Measurements from ENCODE around the gene YAF2. TPM values are rescaled to one million over a fixed set of nuclear protein-coding genes. Genes with fewer than 3 reads are reported as not detected.
A peak's percentile ranks its signal among the peaks of the same experiment; 100 is the strongest.

YAF2 gene
- total RNA-seq, 1 experiment from 2014 or later = 9.5 TPM

DNA sequence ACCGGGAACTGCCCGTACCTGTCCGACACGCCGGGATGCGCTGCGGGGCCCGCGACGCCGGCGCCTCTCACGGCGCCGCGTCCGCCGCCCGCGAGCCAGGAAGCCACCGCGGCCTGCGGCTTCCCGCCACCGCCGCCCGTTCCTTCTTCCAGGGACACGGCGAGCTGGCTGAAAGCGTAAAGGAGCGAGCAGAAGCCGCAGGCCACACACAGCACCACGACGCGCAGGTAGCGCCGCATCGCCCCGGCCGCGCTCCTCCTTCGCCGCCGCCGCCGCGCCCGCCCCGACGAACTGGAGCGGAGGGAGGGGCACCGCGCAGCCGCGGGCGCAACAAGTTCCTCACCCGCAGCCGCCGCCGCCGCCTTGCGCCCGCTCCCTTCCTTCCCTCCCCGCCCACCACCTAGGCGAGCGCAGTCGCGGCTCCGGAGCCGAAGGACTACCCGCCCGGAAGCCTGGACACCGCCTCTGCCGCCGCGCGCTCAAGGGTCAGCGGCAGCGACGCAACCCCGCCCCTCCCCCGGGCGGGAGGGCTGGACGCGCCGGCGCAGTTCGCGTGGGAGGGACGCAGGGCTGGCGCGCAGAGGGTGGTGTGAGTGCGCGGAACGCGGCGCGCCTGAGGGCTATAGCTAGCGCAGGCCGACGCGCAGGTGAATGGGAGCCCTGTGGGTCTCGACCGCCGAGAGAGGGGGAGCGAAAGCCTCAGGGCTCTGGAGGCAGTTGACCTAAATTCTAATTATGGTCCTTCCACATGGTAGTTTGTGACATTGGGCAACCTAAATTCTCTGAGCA lies 93.4 kb downstream of the YAF2 start, which contains the start of gene GXYLT1:
GXYLT1 (minus strand) TSS at position 467 of the 789 bp plus-strand sequence; CDS start at position 239, 228 bp downstream.
- DNase-seq (ENCODE audit: low spot score) = peak; percentile 91

GRCh38 chr12:42144158-42144407 lies 94.0 kb downstream of the YAF2 start:
- no peak for DNase-seq (ENCODE audit: low spot score)

DNA sequence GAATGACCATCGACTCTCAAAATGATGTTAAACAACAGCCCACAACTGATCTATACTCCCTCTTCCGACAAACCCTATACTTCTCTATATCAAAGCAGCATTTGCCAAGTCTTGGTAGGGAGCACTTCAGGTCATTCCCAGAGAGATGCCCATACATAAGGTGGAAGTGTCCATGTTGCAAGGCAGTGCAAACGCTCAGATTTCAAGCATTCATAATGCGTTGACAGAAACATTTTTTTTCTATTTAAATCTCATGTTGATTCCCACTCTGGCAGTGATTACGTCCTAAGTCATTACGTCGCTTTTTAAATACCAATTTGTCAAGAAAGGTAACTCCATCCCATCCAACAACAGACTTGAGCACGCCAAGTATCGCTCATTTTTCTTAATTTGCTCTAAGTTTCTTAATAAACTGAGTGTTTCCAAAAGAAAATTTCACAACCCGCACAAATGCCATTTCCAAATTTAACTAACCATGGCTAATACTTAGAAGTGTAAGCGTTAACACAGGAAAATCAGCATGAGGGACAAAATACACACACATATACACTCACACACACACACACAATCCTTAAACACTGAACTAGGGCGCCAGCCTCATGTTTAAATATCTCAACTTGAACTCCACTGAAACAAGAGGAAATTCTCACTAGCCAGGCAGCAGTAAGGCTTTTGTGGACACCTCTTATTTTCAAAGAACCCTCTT lies 94.4 kb downstream of the YAF2 start:
- peak; percentile 7 for DNase-seq (ENCODE audit: low spot score)

DNA sequence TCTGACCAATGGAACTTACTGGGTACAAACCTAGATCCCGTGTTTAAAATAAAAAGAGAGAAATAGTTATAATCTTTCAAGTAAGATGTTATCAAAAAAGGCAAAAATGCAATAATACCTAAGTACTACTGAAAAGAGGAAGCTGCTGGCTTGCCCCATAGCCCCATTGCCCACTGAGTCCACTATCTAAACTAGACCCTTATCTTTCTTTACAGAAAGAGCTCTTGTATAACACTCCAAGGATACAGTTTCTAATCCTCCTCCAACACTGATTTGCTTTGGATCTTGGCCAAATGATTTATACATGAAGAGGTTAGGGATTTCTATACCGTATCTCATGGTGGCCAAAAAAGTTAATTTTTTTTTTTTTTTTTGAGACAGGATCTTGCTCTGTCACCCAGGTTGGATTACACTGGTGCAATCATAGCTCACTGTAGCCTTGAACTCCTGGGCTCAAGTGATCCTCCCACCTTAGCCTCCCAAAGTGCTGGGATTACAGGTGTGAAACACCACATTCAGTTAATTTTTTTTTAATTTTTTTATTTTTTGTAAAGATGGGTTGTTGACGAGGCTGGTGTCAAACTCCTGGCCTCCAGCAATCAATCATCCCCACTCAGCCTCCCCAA lies 96.0 kb downstream of the YAF2 start:
- no peak for DNase-seq (ENCODE audit: low spot score)

GRCh38 chr12:42140901-42141300 lies 97.1 kb downstream of the YAF2 start:
- DNase-seq (ENCODE audit: low spot score) = peak; percentile 53

- DNase-seq (ENCODE audit: low spot score) = no peak
Observed at GRCh38 chr12:42135259-42135814, 102.7 kb downstream of the YAF2 start.

DNA sequence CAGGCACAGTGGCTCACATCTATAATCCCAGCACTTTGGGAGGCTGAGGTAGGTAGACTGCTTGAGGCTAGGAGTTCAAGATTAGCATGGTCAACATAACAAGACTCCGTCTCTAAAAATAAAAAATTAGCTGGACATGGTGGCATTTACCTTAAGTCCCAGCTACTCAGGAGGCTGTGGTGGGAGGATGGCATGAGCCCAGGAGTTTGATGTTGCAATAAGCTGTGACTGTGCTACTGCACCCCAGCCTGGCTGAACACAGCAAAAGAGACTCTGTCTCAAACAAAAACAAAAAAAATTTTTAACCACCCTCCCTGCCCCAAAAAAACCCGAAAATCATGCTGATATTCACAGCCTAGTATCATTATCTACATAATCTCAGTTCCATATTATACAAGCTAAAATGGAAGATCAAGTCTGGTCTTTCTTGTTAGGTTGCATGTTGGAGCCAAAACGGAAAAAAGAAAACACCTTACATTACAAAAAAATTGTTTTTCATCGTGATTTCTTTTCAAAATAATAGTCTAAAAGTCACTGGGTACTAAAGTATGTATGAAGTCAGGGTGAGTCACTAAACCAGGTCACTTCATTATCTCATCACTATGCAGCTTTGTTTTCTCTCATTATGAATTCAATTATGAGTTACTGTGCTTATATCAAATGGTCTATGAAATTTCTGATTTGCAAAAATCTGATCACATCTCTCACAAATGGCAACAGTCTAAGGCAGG lies 107.2 kb downstream of the YAF2 start:
- DNase-seq (ENCODE audit: low spot score) = peak; percentile 64

DNA sequence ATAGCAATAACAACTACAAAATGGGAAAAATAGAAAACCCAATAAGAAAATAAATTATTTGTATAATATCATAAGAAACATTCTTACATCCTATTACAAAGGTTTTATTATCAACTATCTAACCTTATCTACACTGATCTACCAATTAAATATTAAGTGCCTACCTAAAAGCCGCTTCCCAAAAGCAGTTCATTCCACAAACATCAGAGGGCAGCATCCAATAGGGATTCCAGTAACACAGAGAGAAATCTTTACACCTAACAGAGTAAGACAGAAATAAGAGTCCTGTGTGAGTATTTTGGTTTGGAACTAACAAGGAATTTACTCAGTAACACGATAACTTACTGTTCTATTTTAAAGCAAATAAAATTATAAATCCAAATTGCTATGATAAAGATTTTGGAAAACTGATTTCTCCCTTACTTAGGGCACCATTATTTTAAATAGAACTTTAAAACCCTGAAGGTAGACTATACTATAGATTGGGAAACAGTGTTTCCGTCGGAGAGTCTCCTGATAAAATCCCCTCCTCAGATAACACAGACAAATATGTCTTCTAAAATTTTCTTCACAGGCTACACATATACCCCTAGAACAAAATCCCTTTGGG lies 108.3 kb downstream of the YAF2 start:
- peak; percentile 53 for DNase-seq (ENCODE audit: low spot score)

GRCh38 chr12:42128888-42129287 lies 109.2 kb downstream of the YAF2 start:
- DNase-seq (ENCODE audit: low spot score) = no peak

- DNase-seq (ENCODE audit: low spot score) = no peak
Observed at GRCh38 chr12:42128327-42128726, 109.7 kb downstream of the YAF2 start.

GRCh38 chr12:42126963-42127362 lies 111.1 kb downstream of the YAF2 start:
- DNase-seq (ENCODE audit: low spot score) = no peak

DNA sequence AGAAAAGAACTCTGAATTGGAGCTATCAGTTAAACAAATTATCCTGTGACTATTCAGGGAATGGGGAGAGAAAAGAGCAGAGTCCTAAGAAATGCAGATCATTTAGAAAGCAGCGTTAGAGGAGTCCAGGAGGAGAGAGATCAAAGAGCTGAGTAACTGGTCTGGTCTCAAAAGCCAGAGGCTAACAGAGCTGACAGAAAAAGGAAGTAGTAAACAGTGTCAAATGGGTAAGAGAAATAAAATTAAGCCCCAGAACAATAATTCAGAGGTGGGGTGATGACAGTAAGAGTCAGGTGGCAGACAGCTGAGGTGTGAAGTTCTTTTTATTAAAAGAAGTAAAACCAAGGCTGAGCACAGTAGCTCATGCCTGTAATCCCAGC lies 112.7 kb downstream of the YAF2 start:
- no peak for DNase-seq (ENCODE audit: low spot score)

- no peak for DNase-seq (ENCODE audit: low spot score)
Observed at GRCh38 chr12:42124764-42125387, 113.2 kb downstream of the YAF2 start.

- peak; percentile 87 for DNase-seq (ENCODE audit: low spot score)
Observed at GRCh38 chr12:42119085-42119633, 118.9 kb downstream of the YAF2 start.

DNA sequence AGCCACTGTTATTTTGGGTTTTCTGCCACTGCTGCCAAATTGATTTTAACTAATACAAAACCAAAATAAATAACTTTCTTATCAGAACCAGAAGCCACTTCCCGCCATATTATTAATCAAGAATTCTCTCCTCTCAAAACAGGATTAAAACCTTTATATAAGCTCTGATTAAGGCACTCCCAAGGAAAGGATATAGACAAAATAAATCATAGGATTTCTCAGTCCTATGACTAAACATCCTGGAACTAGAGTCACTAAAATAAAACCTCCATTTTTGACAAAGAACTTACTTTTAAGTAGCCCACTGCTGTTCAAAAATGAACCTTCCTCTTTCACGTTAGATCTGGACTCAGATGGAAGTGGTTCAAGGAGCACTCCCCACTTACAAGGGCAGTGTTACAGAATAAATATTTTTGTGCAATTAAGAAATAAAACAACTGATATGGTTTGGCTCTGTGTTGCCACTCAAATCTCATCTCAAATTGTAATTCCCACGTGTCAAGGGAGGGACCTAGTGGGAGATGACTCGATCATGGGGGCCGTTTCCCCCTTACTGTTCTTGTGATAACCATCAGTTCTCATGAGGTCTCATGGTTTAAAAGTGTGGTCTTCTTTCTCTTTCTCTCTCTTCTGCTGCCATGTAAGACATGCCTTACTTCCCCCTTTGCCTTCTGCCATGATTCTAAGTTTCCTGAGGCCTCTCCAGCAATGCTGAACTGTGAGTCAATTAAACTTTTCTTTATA lies 119.7 kb downstream of the YAF2 start:
- DNase-seq (ENCODE audit: low spot score) = no peak

GRCh38 chr12:42109031-42109430 lies 129.0 kb downstream of the YAF2 start:
- DNase-seq (ENCODE audit: low spot score) = no peak

Measured in H4 (cell line).